HepG2 (cell line): ENCODE results near the gene ADCY9. TPM values are rescaled to one million over a fixed set of nuclear protein-coding genes. Genes with fewer than 3 reads are reported as not detected.

ENCODE experiments used
- ARID3A ChIP-seq: IDR thresholded peaks from 2 replicates; pipeline ENCODE4 v1.6.1; 2012; ENCODE audit warnings: low read depth, low read length, improper control_type of control experiment
- CREM ChIP-seq, 2 experiments: sonication (generic) in 1 of 2; formaldehyde crosslinking in 1 of 2; IDR thresholded peaks; 2 replicates each; pipeline versions ENCODE4 v1.4.0 to v1.6.1; 2016 to 2020; ENCODE audit warnings: antibody characterized with exemption in 1 of 2, mild to moderate bottlenecking in 1 of 2, missing genetic modification reagents in 1 of 2
- GATAD1 ChIP-seq: IDR thresholded peaks from 2 replicates; pipeline ENCODE4 v1.6.1; 2016; ENCODE audit warnings: missing genetic modification reagents, missing compliant biosample characterization
- ISL2 ChIP-seq: sonication (generic); formaldehyde crosslinking; IDR thresholded peaks from 2 replicates; pipeline ENCODE4 v1.5.0; 2020; ENCODE audit warnings: missing genetic modification reagents
- NFYB ChIP-seq: sonication (generic); formaldehyde crosslinking; IDR thresholded peaks from 2 replicates; pipeline ENCODE4 v1.4.0; 2020; ENCODE audit warnings: missing genetic modification reagents
- RARA ChIP-seq: IDR thresholded peaks from 2 replicates; pipeline ENCODE4 v1.6.1; 2016; ENCODE audit warnings: missing genetic modification reagents, missing compliant biosample characterization
- REST ChIP-seq, 2 experiments: IDR thresholded peaks; 2 replicates each; pipeline ENCODE4 v1.6.1; 2011 to 2012; ENCODE audit warnings: low read length in 2 of 2, borderline replicate concordance in 1 of 2, low read depth in 1 of 2, mild to moderate bottlenecking in 1 of 2, moderate library complexity in 1 of 2
- RXRB ChIP-seq: IDR thresholded peaks from 2 replicates; pipeline ENCODE4 v1.6.1; 2016; ENCODE audit warnings: borderline replicate concordance, missing genetic modification reagents, missing compliant biosample characterization
- SNAPC5 ChIP-seq: sonication (generic); formaldehyde crosslinking; IDR thresholded peaks from 2 replicates; pipeline ENCODE4 v1.8.1; 2023; ENCODE audit warnings: mild to moderate bottlenecking, missing genetic modification reagents, borderline replicate concordance
- SRY ChIP-seq: sonication (generic); formaldehyde crosslinking; IDR thresholded peaks from 2 replicates; pipeline ENCODE4 v1.8.0; 2022; ENCODE audit warnings: mild to moderate bottlenecking, missing genetic modification reagents
- STAT5B ChIP-seq: sonication (generic); formaldehyde crosslinking; IDR thresholded peaks from 2 replicates; pipeline ENCODE4 v1.4.0; 2020; ENCODE audit warnings: missing genetic modification reagents
- ZNF121 ChIP-seq: sonication (generic); formaldehyde crosslinking; IDR thresholded peaks from 2 replicates; pipeline ENCODE4 v1.5.0; 2020; ENCODE audit warnings: mild to moderate bottlenecking, missing genetic modification reagents
- ZNF143 ChIP-seq: sonication (generic); formaldehyde crosslinking; IDR thresholded peaks from 2 replicates; pipeline ENCODE4 v1.4.0; 2020; ENCODE audit warnings: missing genetic modification reagents
- ZNF180 ChIP-seq: sonication (generic); formaldehyde crosslinking; IDR thresholded peaks from 2 replicates; pipeline ENCODE4 v1.4.0; 2020; ENCODE audit warnings: low read depth, missing genetic modification reagents, borderline replicate concordance
- ZNF652 ChIP-seq: IDR thresholded peaks from 2 replicates; pipeline ENCODE4 v1.6.1; 2016; ENCODE audit warnings: low read depth, borderline replicate concordance
- ZSCAN29 ChIP-seq: sonication (generic); formaldehyde crosslinking; conservative IDR thresholded peaks from 2 replicates; pipeline ENCODE4 v1.4.0; 2020; ENCODE audit warnings: mild to moderate bottlenecking, missing genetic modification reagents
- polyA plus RNA-seq, 8 experiments: library from polyadenylated mRNA; depleted of rRNA in 3 of 8; stranded (reverse) in 7 of 8; unstranded in 1 of 8; fragments of >200 nt; fragmentation: Illumina TruSeq in 4 of 8; extraction: Trizol in 4 of 8; gene quantifications; 2 replicates each; pipeline versions ENCODE4 v1.2.1 to v1.2.3, GENCODE V29; 2011 to 2016; ENCODE audit warnings: low read depth in 4 of 8, missing spikeins in 1 of 8, mixed read lengths in 1 of 8; ENCODE audit not compliant: insufficient read depth in 1 of 8
- total RNA-seq, 5 experiments: library from RNA; depleted of rRNA; stranded (reverse); fragments of >200 nt; fragmentation: Illumina TruSeq; extraction: Trizol; gene quantifications; 2 replicates each; pipeline ENCODE4 v1.2.3, GENCODE V29; 2016; ENCODE audit warnings: low read depth in 1 of 5
- TF ChIP-seq, protein P1 (sequence below): sonication (generic); formaldehyde crosslinking; IDR thresholded peaks from 2 replicates; pipeline ENCODE4 v1.5.1; 2020; ENCODE audit warnings: missing genetic modification reagents, mild to moderate bottlenecking, borderline replicate concordance
- TF ChIP-seq, protein P2 (sequence below): sonication (generic); formaldehyde crosslinking; conservative IDR thresholded peaks from 2 replicates; pipeline ENCODE4 v1.4.0; 2020; ENCODE audit warnings: mild to moderate bottlenecking, missing genetic modification reagents, moderate library complexity

Gene ADCY9
- total and polyA plus RNA-seq, 2 of the 13 experiments (the other 11 are each of a cell fraction or from before 2014, with no cell fraction given): 11.2 to 13.9 TPM

DNA sequence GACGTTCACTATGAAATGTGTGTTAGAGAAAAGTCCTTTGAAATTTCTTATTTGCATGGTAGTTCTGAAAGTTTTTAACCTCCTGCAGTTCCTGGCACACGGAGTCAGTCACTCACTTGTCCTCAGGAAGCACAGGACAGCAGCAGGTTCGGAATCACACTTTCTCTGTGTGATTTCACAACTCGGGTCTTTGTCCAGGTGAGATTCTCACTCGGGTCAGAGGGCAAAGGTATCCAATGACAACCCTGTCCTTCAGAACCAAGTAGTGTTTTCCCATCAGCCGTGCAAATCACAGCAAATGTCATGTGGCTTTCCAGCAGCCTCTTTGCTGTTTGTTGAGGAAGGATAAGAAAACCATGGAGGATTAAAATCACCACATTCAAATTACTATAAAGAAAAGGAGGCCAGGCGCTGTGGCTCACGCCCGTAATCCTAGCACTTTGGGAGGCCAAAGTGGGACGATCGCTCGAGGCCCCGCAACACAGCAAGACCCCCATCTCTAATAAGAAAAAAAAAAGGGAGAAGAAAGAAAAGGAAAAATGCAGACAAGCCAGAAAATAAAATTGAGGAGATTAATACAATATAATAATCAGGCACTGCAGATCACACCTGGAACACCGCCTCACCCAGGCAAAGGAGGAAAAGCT, 22.0 kb downstream of the ADCY9 start (continued):
- TF ChIP-seq, protein P1, sequence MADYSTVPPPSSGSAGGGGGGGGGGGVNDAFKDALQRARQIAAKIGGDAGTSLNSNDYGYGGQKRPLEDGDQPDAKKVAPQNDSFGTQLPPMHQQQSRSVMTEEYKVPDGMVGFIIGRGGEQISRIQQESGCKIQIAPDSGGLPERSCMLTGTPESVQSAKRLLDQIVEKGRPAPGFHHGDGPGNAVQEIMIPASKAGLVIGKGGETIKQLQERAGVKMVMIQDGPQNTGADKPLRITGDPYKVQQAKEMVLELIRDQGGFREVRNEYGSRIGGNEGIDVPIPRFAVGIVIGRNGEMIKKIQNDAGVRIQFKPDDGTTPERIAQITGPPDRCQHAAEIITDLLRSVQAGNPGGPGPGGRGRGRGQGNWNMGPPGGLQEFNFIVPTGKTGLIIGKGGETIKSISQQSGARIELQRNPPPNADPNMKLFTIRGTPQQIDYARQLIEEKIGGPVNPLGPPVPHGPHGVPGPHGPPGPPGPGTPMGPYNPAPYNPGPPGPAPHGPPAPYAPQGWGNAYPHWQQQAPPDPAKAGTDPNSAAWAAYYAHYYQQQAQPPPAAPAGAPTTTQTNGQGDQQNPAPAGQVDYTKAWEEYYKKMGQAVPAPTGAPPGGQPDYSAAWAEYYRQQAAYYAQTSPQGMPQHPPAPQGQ (CRISPR knock-in tag): no peak
- TF ChIP-seq ZNF180: no peak
- TF ChIP-seq SRY (CRISPR knock-in tag): no peak
- no peak for TF ChIP-seq SNAPC5
- no peak for TF ChIP-seq ZSCAN29 (CRISPR knock-in tag)
- no peak for TF ChIP-seq REST (IDR thresholded peaks at IDR 0.05; ENCODE audit: borderline replicate concordance in 1 of 2, low read depth in 1 of 2, low read length in 2 of 2)
- TF ChIP-seq RARA: peak; percentile 75
- no peak for TF ChIP-seq ARID3A
- peak; percentile 57; the same call in 1 of the 2 replicates for TF ChIP-seq ZNF121 (CRISPR knock-in tag)
- TF ChIP-seq ZNF652 (CRISPR knock-in tag): no peak
- TF ChIP-seq RXRB (CRISPR knock-in tag): peak; percentile 83
- TF ChIP-seq ZNF143 (CRISPR knock-in tag): peak; percentile 41; the same call in 1 of the 2 replicates
- TF ChIP-seq CREM (IDR thresholded peaks at IDR 0.05): peak; percentile 39; the same call in 1 of the 2 replicates
- TF ChIP-seq CREM (CRISPR knock-in tag; IDR thresholded peaks at IDR 0.05): no peak
- TF ChIP-seq, protein P2, sequence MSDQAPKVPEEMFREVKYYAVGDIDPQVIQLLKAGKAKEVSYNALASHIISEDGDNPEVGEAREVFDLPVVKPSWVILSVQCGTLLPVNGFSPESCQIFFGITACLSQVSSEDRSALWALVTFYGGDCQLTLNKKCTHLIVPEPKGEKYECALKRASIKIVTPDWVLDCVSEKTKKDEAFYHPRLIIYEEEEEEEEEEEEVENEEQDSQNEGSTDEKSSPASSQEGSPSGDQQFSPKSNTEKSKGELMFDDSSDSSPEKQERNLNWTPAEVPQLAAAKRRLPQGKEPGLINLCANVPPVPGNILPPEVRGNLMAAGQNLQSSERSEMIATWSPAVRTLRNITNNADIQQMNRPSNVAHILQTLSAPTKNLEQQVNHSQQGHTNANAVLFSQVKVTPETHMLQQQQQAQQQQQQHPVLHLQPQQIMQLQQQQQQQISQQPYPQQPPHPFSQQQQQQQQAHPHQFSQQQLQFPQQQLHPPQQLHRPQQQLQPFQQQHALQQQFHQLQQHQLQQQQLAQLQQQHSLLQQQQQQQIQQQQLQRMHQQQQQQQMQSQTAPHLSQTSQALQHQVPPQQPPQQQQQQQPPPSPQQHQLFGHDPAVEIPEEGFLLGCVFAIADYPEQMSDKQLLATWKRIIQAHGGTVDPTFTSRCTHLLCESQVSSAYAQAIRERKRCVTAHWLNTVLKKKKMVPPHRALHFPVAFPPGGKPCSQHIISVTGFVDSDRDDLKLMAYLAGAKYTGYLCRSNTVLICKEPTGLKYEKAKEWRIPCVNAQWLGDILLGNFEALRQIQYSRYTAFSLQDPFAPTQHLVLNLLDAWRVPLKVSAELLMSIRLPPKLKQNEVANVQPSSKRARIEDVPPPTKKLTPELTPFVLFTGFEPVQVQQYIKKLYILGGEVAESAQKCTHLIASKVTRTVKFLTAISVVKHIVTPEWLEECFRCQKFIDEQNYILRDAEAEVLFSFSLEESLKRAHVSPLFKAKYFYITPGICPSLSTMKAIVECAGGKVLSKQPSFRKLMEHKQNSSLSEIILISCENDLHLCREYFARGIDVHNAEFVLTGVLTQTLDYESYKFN (CRISPR knock-in tag): peak; percentile 62
- TF ChIP-seq STAT5B: no peak
- TF ChIP-seq ISL2 (CRISPR knock-in tag): 0 out of 2 replicates have a peak, but pooled peaks have one; percentile 33
- peak; percentile 57 for TF ChIP-seq NFYB (CRISPR knock-in tag)
- TF ChIP-seq GATAD1 (CRISPR knock-in tag): 0 out of 2 replicates have a peak, but pooled peaks have one; percentile 26
